Measurements from ENCODE around the gene CDC37L1.

Gene CDC37L1

DNA sequence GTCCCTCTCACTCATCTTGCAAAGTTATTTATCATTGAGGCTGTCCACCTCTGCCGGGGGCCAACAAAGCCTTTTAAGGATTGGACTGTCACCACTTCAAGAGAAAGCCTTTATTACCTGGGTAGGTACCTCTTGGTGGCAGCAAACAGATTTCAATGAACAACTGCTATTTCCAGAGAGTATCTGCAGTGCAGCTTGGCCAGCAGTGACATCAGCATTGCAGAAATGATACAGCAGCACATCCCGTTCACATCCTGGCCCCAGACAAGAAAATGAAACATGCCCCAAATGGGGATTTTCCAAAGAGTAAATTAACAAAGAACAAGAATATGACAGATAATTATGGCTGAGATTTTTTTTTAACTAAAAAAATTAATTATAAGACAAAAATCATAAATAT is 10.8 kb upstream of the CDC37L1 start:
- no peak for DNase-seq (ENCODE audit: low read depth in 2 of 2)

GRCh38 chr9:4669890-4670289 is 9.5 kb upstream of the CDC37L1 start:
- no peak for DNase-seq (ENCODE audit: low read depth in 2 of 2)

DNA sequence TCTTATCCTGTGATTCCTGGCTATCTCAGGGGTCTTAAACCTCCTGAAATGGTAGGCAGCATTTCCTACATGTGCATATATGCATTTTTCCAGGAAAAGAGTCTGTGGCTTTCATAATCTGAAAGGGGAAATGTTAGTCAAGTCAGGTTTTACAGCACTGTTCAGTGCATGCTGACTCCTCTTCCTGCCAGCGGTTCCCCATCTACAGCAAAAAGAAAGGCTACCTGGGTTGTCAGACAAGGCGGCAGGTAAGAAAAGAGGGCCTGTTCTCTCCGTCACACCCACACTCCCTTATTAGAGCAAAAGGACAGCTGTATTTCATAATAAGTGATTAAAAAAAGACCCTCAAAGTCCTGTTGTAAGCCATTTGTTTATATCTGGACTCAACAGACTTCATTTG is 8.8 kb upstream of the CDC37L1 start:
- DNase-seq (ENCODE audit: low read depth in 2 of 2), result no peak

DNA sequence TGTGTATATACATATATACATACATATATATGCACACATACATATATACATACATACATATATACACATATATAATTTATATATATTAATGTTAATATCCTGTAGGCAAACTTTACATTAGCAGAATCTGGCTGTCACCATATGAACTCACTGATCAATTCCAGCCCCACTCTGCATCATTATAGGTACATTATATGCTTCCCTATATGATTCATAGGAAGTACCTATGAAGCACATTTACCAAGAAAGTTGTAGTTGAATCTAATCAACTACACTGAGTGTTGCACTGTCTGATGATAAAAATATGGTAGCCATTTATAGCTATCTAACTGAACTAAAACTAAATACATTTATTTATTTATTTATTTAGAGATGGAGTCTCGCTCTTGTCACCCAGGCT is 7.6 kb upstream of the CDC37L1 start:
- DNase-seq (ENCODE audit: low read depth in 2 of 2), result no peak

GRCh38 chr9:4674783-4675182 is 4.6 kb upstream of the CDC37L1 start:
- DNase-seq (ENCODE audit: low read depth in 2 of 2), result peak; percentile 91 to 92

- DNase-seq (ENCODE audit: low read depth in 2 of 2), result no peak
These were observed 2.0 kb upstream of the CDC37L1 start for GRCh38 chr9:4677392-4677791.

- no peak for DNase-seq (ENCODE audit: low read depth in 2 of 2)
These were observed 596 bp upstream of the CDC37L1 start for GRCh38 chr9:4678679-4679267.

- DNase-seq (ENCODE audit: low read depth in 2 of 2), result no peak
These were observed 780 bp downstream of the CDC37L1 start for GRCh38 chr9:4680173-4680525.

DNA sequence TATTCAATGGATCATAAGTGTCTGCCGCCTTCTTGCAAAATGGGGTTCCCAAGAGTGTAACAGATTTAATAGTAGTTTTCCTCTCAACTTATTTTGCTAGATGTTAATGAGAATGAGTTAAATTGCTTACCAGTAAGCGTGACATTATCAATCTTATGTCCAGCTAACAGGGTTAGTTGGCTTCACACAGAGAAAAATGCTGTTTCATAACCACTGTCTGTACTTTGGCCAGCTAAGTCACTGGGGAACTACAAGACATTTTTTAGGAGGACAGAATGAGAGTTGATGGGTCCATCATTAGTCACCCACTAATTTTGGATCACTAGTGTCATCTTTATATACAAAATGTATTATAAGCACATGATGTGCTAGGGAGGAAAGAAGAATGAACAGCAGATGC is 1.4 kb downstream of the CDC37L1 start:
- no peak for DNase-seq (ENCODE audit: low read depth in 2 of 2)

GRCh38 chr9:4684820-4685219 is 5.5 kb downstream of the CDC37L1 start:
- DNase-seq (ENCODE audit: low read depth in 2 of 2), result no peak

- no peak for DNase-seq (ENCODE audit: low read depth in 2 of 2)
These were observed 6.7 kb downstream of the CDC37L1 start for GRCh38 chr9:4686112-4686511.

DNA sequence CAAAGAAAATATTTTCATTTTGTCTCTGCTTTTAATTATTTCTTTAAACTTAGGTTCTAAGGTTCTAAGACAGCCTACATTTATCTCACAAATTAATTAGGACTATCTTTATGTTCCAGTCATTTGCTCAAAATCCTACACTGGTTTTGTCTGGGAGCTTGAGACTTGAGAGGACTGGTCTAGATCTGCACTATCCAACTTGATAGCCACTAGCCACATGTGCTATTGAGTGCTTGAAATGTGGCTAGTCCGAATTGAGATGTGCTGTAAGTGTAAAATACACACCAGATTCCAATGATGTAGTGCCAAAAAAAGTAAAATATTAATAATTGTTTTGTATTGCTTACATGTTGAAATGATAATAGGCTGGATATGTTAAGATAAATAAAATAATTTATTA is 7.2 kb downstream of the CDC37L1 start:
- no peak for DNase-seq (ENCODE audit: low read depth in 2 of 2)

GRCh38 chr9:4689021-4689420 is 9.7 kb downstream of the CDC37L1 start:
- DNase-seq (ENCODE audit: low read depth in 2 of 2), result no peak

- DNase-seq (ENCODE audit: low read depth in 2 of 2), result no peak
These were observed 10.3 kb downstream of the CDC37L1 start for GRCh38 chr9:4689687-4690104.

DNA sequence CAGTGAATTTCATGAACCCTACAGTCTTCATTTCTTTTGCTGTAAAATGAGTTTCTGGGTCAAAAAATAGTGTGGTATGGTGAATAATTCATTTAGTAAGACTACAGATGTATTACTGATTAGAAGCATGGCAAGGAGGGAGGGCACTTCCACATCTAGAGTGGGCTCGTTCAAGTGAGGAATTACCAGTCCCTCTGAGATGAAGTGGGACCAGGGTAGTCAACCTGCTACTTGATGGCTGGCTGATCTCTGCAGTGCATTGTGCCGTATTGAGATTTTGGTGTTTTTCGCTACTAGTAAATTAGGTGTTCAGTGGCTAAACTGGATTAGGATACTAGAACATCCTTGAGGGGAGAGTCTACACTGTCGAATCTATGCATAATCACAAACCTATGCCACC is 10.8 kb downstream of the CDC37L1 start:
- no peak for DNase-seq (ENCODE audit: low read depth in 2 of 2)

DNA sequence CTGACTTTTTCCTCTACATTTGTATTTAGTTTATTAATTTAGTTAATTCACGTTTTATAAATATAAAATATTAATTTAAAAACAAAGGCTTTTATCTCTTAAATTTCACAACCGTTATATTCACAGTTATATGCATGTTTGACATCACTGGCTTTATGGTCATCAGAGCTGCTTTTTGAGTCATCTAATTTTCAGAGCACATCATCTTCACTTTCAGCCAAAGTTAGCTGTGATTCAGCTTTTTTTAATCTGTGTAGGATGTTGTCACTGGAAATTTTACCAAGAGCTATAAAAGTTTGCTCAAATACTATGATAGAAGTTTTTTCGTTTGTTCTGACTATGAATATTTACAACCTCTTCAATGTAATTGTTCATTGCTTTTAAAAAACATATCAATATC is 12.4 kb downstream of the CDC37L1 start:
- no peak for DNase-seq (ENCODE audit: low read depth in 2 of 2)

- DNase-seq (ENCODE audit: low read depth in 2 of 2), result no peak
These were observed 20.7 kb downstream of the CDC37L1 start for GRCh38 chr9:4700091-4700490.

GRCh38 chr9:4700932-4701331 is 21.6 kb downstream of the CDC37L1 start:
- DNase-seq (ENCODE audit: low read depth in 2 of 2), result no peak

GRCh38 chr9:4701526-4701925 is 22.2 kb downstream of the CDC37L1 start:
- DNase-seq (ENCODE audit: low read depth in 2 of 2), result no peak

DNA sequence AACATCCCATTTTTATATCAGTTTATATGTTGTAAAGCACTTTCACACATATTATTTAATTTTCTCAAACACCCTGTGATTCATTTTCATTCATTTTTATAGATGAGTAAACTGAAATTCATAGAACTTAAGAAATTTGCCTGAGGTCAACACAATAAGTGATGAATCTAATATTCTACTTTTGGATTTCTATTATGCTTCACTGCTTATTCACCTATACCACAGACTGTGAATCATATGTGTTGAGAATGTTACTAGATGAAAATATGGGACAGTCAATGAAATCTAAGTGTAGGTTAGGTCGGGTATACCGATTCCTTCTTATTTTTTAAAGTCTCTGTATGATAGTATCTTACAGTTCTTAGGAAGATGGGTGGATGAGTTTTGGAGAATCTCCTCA is 24.8 kb downstream of the CDC37L1 start:
- no peak for DNase-seq (ENCODE audit: low read depth in 2 of 2)

- no peak for DNase-seq (ENCODE audit: low read depth in 2 of 2)
These were observed 26.7 kb downstream of the CDC37L1 start for GRCh38 chr9:4706021-4706420.

DNA sequence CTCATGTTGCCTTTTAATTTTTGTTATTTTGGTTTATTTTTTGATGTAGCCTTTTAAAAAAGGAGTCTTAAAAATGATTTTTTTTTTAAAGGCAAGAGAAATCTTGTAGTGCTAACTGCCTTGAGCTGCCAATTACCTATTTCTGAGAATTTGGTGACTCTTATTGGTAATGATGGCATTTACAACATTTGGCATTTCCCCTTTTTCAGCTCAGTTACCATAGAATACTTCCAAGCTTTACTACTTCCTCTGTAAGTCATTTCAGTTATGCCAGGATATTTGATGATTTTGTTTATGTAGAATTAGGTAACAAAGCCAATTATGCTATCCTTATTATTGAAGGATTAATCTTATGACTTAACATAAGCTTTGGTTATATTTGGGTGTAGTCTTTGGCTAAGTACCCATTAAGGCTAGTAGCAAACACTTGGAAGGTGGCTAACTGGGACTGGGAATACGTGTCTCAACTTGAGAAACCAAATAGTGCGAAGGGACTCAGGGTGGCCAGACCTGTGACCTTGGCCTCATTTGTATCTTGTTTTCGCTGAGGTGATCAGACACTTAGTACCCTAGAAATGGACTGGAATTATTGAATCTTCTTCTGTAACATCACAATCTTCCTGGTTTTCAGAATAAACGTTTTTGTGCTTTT is 27.7 kb downstream of the CDC37L1 start:
- DNase-seq (ENCODE audit: low read depth in 2 of 2), result no peak

DNA sequence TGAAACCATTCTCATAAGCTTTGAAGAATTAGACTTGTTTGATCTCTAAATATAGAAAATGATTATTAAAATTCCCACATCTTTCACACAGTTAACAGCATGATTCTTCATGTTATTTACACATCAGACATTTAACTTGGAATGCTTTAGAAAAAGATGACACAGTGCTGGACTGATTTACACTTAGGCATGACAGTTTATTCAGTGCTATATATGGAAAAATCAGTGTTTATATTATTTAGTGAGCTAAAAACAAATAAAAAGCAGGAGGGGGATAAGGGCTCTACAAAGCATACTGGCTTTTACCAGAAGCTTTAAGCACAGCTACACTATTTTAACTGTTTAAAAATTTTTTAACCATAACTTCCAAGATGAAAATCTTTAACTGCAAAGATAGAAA is 30.0 kb downstream of the CDC37L1 start:
- no peak for DNase-seq (ENCODE audit: low read depth in 2 of 2)

- DNase-seq (ENCODE audit: low read depth in 2 of 2), result no peak
These were observed 34.5 kb downstream of the CDC37L1 start for GRCh38 chr9:4713849-4714248.
